22Rv1 (cell line): Measurements from ENCODE around the gene RELL1.

Experiments
- ZFX ChIP-seq: fragments of 450-650 bp; IDR thresholded peaks from 2 replicates; pipeline ENCODE4 v1.6.1; 2017; ENCODE audit warnings: antibody characterized with exemption, borderline replicate concordance
- TF ChIP-seq, protein P1 (sequence below): fragments of 450-650 bp; IDR thresholded peaks from 2 replicates; pipeline ENCODE4 v1.5.1; 2017; ENCODE audit warnings: mild to moderate bottlenecking

- TF ChIP-seq, protein P1, sequence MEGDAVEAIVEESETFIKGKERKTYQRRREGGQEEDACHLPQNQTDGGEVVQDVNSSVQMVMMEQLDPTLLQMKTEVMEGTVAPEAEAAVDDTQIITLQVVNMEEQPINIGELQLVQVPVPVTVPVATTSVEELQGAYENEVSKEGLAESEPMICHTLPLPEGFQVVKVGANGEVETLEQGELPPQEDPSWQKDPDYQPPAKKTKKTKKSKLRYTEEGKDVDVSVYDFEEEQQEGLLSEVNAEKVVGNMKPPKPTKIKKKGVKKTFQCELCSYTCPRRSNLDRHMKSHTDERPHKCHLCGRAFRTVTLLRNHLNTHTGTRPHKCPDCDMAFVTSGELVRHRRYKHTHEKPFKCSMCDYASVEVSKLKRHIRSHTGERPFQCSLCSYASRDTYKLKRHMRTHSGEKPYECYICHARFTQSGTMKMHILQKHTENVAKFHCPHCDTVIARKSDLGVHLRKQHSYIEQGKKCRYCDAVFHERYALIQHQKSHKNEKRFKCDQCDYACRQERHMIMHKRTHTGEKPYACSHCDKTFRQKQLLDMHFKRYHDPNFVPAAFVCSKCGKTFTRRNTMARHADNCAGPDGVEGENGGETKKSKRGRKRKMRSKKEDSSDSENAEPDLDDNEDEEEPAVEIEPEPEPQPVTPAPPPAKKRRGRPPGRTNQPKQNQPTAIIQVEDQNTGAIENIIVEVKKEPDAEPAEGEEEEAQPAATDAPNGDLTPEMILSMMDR = no peak
- TF ChIP-seq ZFX = no peak
Measured at GRCh38 chr4:37602454-37603069, 83.6 kb downstream of the RELL1 start.
